HL-60 (cell line): Measurements from ENCODE around the gene SUN1.

Source experiments
- DNase-seq, 2 experiments: peaks; one replicate each; pipeline ENCODE4 v3.0.0-alpha.2; 2010 to 2020; ENCODE audit warnings: low read depth in 1 of 2, low spot score in 1 of 2
- H3K27ac ChIP-seq: fragments of 250-450 bp; sonication (Bioruptor Pico); replicated peaks from 2 replicates; pipeline ENCODE4 v1.5.1; 2020; ENCODE audit warnings: mild to moderate bottlenecking, moderate library complexity
- H3K27me3 ChIP-seq: fragments of 250-450 bp; sonication (Bioruptor Pico); 2 replicates; pipeline ENCODE4 v1.5.1; 2021; ENCODE audit warnings: mild to moderate bottlenecking, moderate library complexity; ENCODE audit not compliant: insufficient read depth, poor library complexity, severe bottlenecking
- H3K4me3 ChIP-seq: replicated peaks from 2 replicates; pipeline ENCODE4 v1.5.1; 2011; ENCODE audit warnings: mild to moderate bottlenecking, control low read depth, low read length; ENCODE audit not compliant: insufficient read depth
- CTCF ChIP-seq: IDR thresholded peaks from one replicate; pipeline ENCODE4 v1.5.1; 2011; ENCODE audit warnings: low read length, control low read depth, inconsistent platforms; ENCODE audit not compliant: insufficient read depth
- GABPA ChIP-seq: IDR thresholded peaks from 2 replicates; pipeline ENCODE4 v1.6.1; 2012; ENCODE audit warnings: low read depth
- POLR2AphosphoS5 ChIP-seq: IDR thresholded peaks from 2 replicates; pipeline ENCODE4 v1.6.1; 2012; ENCODE audit warnings: low read depth
- REST ChIP-seq: IDR thresholded peaks from 2 replicates; pipeline ENCODE4 v1.6.1; 2012; ENCODE audit warnings: low read depth; ENCODE audit not compliant: insufficient replicate concordance
- SPI1 ChIP-seq: IDR thresholded peaks from 2 replicates; pipeline ENCODE4 v1.6.1; 2012; ENCODE audit warnings: low read depth, mild to moderate bottlenecking, borderline replicate concordance

SUN1 gene

GRCh38 chr7:901041-901387, 68.7 kb downstream of the SUN1 start:
- Histone ChIP-seq H3K27ac (no peak overlapping the region), H3K27me3 (no peaks in the 10 kb centered on the region), H3K4me3 (no peak overlapping the region)
- DNase-seq = no peak
- no peak for TF ChIP-seq CTCF
- no peak for TF ChIP-seq GABPA
- TF ChIP-seq POLR2AphosphoS5 = no peak
- TF ChIP-seq SPI1 = no peak
- TF ChIP-seq REST = no peak

- peak in 1 of 2 experiments; percentile 70 for DNase-seq
- Histone ChIP-seq H3K4me3 (no peak overlapping the region), H3K27me3 (no peaks in the 10 kb centered on the region), H3K27ac (no peak overlapping the region)
- TF ChIP-seq REST (no peak), SPI1 (no peak), CTCF (no peak), POLR2AphosphoS5 (no peak), GABPA (no peak)
These were observed 69.3 kb downstream of the SUN1 start for GRCh38 chr7:901388-902154.

GRCh38 chr7:902996-903395, 70.7 kb downstream of the SUN1 start:
- Histone ChIP-seq H3K27ac (no peak overlapping the region), H3K27me3 (no peaks in the 10 kb centered on the region), H3K4me3 (no peak overlapping the region)
- TF ChIP-seq GABPA = no peak
- no peak for TF ChIP-seq REST
- no peak for TF ChIP-seq SPI1
- no peak for TF ChIP-seq POLR2AphosphoS5
- TF ChIP-seq CTCF = no peak
- no peak for DNase-seq
